Measurements from ENCODE around the gene ZNF22.

- TF ChIP-seq CTCF (IDR thresholded peaks at IDR 0.05), result no peak
- no peak for TF ChIP-seq POLR2AphosphoS5 (IDR thresholded peaks at IDR 0.05; ENCODE audit: insufficient read depth in 1 of 2, low read depth in 1 of 2)
- TF ChIP-seq POLR2A (IDR thresholded peaks at IDR 0.05), result no peak
Observed at GRCh38 chr10:44995581-44995913, 5.2 kb upstream of the ZNF22 start.

Measured in vagina (tissue), 2 donors.